ENCODE results near the gene PCSK1.
"Not testable (repeated sequence)": the region's sequence is repeated elsewhere in the genome, so short reads cannot be mapped to it uniquely, and the experiment has no call there.

PCSK1 gene

DNA sequence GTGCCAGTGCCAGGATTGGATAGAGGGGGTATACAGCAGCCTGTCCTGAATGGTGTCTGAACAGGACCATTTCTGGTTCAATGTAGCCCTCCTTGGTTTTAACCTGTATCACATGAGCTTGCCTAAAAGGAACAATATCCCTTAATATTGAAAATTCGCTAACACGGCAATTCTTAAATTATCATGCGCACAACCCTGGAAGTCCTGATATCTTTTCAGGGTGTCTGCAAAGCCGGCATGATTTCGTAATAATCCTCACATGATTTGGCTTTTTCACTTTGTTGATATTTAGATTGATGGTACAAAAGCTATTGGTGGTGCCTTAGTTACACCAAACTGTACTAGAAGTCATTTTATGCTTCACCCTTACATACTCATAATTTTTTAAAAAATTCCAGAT is 53.2 kb downstream of the PCSK1 start:
- no peak for DNase-seq
- no peaks in the 10 kb centered on the region for H3K27me3 ChIP-seq (replicated peaks; ENCODE audit: control insufficient read depth, insufficient read depth, low read length, poor library complexity, severe bottlenecking)
- no peaks in the 10 kb centered on the region for H3K36me3 ChIP-seq (ENCODE audit: control insufficient read depth, insufficient read depth, low read length)
- H3K4me1 ChIP-seq (ENCODE audit: control insufficient read depth, insufficient read depth, low read length, poor library complexity, severe bottlenecking), result no peaks in the 10 kb centered on the region
- H3K9me3 ChIP-seq (ENCODE audit: control insufficient read depth, low read length), result no peaks in the 10 kb centered on the region
- H3K27ac ChIP-seq (ENCODE audit: insufficient read depth, low read length, poor library complexity, severe bottlenecking), result no peak overlapping the region
- no peak overlapping the region for H3K4me3 ChIP-seq (ENCODE audit: insufficient read depth, low read depth, low read length, poor library complexity, severe bottlenecking)

DNA sequence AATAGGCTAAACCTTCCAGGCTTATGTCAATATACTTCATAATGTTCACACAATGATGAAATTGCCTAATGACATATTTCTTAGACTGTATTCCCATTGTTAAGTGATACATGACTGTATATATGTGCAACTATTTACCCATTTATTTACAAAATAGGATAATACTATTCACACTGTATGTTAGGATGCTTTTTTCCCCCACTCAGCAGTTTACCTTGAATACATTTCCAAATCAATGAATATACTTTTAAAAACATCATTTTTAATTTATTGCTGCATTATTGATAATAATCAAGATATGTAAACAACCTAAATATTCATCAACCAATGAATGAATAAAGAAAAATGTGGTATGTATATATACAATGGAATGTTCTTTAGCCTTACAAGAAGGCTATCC is 55.5 kb downstream of the PCSK1 start:
- no peak for DNase-seq
- no peaks in the 10 kb centered on the region for H3K9me3 ChIP-seq (ENCODE audit: control insufficient read depth, low read length)
- H3K4me3 ChIP-seq (ENCODE audit: insufficient read depth, low read depth, low read length, poor library complexity, severe bottlenecking), result no peak overlapping the region
- no peaks in the 10 kb centered on the region for H3K4me1 ChIP-seq (ENCODE audit: control insufficient read depth, insufficient read depth, low read length, poor library complexity, severe bottlenecking)
- H3K36me3 ChIP-seq (ENCODE audit: control insufficient read depth, insufficient read depth, low read length), result no peaks in the 10 kb centered on the region
- no peaks in the 10 kb centered on the region for H3K27me3 ChIP-seq (replicated peaks; ENCODE audit: control insufficient read depth, insufficient read depth, low read length, poor library complexity, severe bottlenecking)
- H3K27ac ChIP-seq (ENCODE audit: insufficient read depth, low read length, poor library complexity, severe bottlenecking), result no peak overlapping the region

DNA sequence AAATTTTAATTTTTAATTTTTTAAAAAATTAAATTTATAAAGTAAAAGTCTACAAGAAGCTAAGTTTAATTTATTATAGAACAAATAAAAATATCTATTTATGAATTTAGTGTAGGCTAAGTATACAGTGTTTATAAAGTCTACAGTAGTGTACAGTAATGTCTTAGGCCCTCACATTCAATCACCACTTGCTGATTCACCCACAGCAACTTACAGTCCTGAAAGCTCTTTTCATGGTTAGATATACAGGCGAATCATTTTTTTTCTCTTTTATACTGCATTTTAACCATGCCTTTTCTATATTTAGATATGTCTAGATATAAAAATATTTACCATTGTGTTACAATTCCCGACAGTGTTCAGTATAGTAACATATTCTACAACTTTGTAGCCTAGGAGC is 55.9 kb downstream of the PCSK1 start:
- H3K4me1 ChIP-seq (ENCODE audit: control insufficient read depth, insufficient read depth, low read length, poor library complexity, severe bottlenecking), result no peaks in the 10 kb centered on the region

DNA sequence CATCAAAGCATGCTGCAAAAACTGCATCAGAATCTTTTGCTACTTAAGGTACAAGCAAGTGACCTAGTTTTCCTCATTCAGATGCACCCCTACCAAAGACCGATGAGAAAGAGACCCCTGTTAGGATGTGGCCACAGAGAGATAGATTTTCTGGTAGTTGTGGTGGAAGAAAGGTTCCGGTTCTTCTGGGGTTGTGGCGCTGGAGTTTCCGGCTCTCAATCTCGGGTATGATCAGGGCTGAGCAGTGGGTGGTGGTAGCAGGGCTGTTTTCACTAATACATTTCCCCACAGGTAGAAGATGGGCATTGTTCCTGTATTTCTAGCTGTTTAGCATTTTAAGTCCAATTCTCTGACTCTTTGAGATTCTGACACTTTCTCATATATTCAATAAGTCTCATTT is 58.4 kb downstream of the PCSK1 start:
- H3K4me3 ChIP-seq (ENCODE audit: insufficient read depth, low read depth, low read length, poor library complexity, severe bottlenecking), result no peak overlapping the region
- H3K27me3 ChIP-seq (replicated peaks; ENCODE audit: control insufficient read depth, insufficient read depth, low read length, poor library complexity, severe bottlenecking), result no peaks in the 10 kb centered on the region
- H3K27ac ChIP-seq (ENCODE audit: insufficient read depth, low read length, poor library complexity, severe bottlenecking), result no peak overlapping the region
- no peaks in the 10 kb centered on the region for H3K9me3 ChIP-seq (ENCODE audit: control insufficient read depth, low read length)
- DNase-seq, result no peak
- H3K4me1 ChIP-seq (ENCODE audit: control insufficient read depth, insufficient read depth, low read length, poor library complexity, severe bottlenecking), result no peaks in the 10 kb centered on the region
- no peaks in the 10 kb centered on the region for H3K36me3 ChIP-seq (ENCODE audit: control insufficient read depth, insufficient read depth, low read length)

More for the DNA sequence above, 55.9 kb downstream of the PCSK1 start:
- H3K4me3 ChIP-seq (ENCODE audit: insufficient read depth, low read depth, low read length, poor library complexity, severe bottlenecking), result no peak overlapping the region
- no peak for DNase-seq
- H3K36me3 ChIP-seq (ENCODE audit: control insufficient read depth, insufficient read depth, low read length), result no peaks in the 10 kb centered on the region
- no peaks in the 10 kb centered on the region for H3K9me3 ChIP-seq (ENCODE audit: control insufficient read depth, low read length)
- H3K27ac ChIP-seq (ENCODE audit: insufficient read depth, low read length, poor library complexity, severe bottlenecking), result no peak overlapping the region
- no peaks in the 10 kb centered on the region for H3K27me3 ChIP-seq (replicated peaks; ENCODE audit: control insufficient read depth, insufficient read depth, low read length, poor library complexity, severe bottlenecking)

DNA sequence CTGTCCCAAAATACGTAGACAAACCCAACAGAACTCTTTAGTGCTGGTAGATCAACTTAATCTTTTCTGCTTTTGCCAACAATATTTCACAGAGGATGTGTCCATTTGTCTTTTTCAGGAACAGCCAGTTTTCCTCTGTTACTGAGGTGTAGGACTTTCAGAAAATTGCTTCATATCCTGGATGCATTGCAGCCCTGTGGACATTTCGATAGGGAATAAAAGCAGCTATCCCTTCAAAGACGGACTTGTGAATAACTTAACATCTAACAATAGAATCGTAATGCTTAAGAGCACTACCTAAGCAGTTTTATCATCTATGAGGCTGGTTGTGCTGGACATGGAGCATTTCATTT is 59.7 kb downstream of the PCSK1 start:
- Histone ChIP-seq H3K27me3 (replicated peaks; ENCODE audit: control insufficient read depth, insufficient read depth, low read length, poor library complexity, severe bottlenecking) (no peaks in the 10 kb centered on the region), H3K36me3 (ENCODE audit: control insufficient read depth, insufficient read depth, low read length) (no peaks in the 10 kb centered on the region), H3K9me3 (ENCODE audit: control insufficient read depth, low read length) (no peaks in the 10 kb centered on the region), H3K4me3 (ENCODE audit: insufficient read depth, low read depth, low read length, poor library complexity, severe bottlenecking) (no peak overlapping the region), H3K27ac (ENCODE audit: insufficient read depth, low read length, poor library complexity, severe bottlenecking) (no peak overlapping the region), H3K4me1 (ENCODE audit: control insufficient read depth, insufficient read depth, low read length, poor library complexity, severe bottlenecking) (no peaks in the 10 kb centered on the region)
- no peak for DNase-seq

DNA sequence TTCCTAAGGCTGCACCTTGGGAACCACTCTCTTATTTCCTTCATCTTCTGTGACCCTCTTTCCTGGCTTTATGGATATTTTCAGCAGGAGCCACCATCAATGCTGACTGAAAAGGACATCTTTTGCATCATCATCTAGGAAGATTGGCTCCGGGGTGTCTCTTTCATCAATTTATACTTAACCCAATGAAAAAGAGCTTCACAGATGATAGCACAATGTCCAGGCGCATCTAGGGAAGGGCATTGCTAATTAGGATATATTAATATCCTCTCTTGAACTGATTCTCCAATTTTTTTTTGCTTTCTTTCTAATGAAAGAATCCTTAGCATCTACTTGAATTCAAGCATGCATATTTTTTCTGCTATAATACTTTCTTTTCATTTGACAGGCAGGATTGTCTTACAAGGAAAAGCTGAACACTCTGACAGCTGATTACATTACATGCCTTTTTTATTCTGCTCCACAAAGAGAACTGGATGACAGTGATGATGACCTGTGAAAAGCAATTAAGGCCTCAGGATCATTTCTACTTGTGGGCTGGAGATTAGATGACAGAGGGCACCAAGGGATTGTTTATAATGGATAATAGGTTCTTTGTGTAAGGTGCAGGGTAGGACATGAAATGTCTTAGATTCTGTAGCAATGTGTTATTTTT is 60.2 kb downstream of the PCSK1 start:
- DNase-seq, result no peak
- no peaks in the 10 kb centered on the region for H3K4me1 ChIP-seq (ENCODE audit: control insufficient read depth, insufficient read depth, low read length, poor library complexity, severe bottlenecking)
- no peaks in the 10 kb centered on the region for H3K36me3 ChIP-seq (ENCODE audit: control insufficient read depth, insufficient read depth, low read length)
- no peak overlapping the region for H3K27ac ChIP-seq (ENCODE audit: insufficient read depth, low read length, poor library complexity, severe bottlenecking)
- no peaks in the 10 kb centered on the region for H3K9me3 ChIP-seq (ENCODE audit: control insufficient read depth, low read length)
- no peaks in the 10 kb centered on the region for H3K27me3 ChIP-seq (replicated peaks; ENCODE audit: control insufficient read depth, insufficient read depth, low read length, poor library complexity, severe bottlenecking)
- no peak overlapping the region for H3K4me3 ChIP-seq (ENCODE audit: insufficient read depth, low read depth, low read length, poor library complexity, severe bottlenecking)

DNA sequence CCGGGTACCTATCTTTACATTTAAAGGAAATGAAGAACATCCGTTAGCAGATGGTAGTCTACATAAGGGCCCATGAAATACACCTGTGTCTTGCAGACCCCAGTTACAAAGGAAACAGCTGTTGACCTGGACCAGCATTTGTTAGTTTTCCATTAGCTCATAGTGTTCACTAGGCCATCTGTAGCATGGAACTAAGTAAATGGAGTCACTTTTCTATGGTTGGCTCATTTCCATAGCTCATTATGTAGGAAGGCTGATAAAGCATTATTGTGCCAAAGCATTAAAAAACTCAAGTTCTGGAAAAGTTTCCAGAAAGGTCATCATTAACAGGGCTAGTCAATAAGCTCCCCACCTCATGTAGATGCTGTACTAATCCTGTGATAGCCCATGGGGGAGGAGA is 62.1 kb downstream of the PCSK1 start:
- no peak overlapping the region for H3K27ac ChIP-seq (ENCODE audit: insufficient read depth, low read length, poor library complexity, severe bottlenecking)
- no peaks in the 10 kb centered on the region for H3K36me3 ChIP-seq (ENCODE audit: control insufficient read depth, insufficient read depth, low read length)
- no peak for DNase-seq
- H3K4me3 ChIP-seq (ENCODE audit: insufficient read depth, low read depth, low read length, poor library complexity, severe bottlenecking), result no peak overlapping the region
- H3K9me3 ChIP-seq (ENCODE audit: control insufficient read depth, low read length), result no peaks in the 10 kb centered on the region
- H3K4me1 ChIP-seq (ENCODE audit: control insufficient read depth, insufficient read depth, low read length, poor library complexity, severe bottlenecking), result no peaks in the 10 kb centered on the region
- no peaks in the 10 kb centered on the region for H3K27me3 ChIP-seq (replicated peaks; ENCODE audit: control insufficient read depth, insufficient read depth, low read length, poor library complexity, severe bottlenecking)

DNA sequence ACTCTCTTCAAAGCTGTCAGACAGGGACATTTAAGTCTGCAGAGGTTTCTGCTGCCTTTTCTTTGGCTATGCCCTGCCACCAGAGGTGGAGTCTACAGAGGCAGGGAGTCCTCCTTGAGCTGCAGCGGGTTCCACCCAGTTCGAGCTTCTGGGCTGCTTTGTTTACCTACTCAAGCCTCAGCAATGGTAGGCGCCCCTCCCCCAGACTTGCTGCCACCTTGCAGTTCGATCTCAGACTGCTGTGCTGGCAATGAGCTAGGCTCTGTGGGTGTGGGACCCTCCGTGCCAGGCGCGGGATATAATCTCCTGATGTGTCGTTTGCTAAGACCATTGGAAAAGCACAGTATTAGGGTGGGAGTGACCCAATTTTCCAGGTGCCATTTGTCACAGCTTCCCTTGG is 65.7 kb downstream of the PCSK1 start:
- not testable (repeated sequence) for H3K4me1 ChIP-seq (ENCODE audit: control insufficient read depth, insufficient read depth, low read length, poor library complexity, severe bottlenecking); H3K27ac ChIP-seq (ENCODE audit: insufficient read depth, low read length, poor library complexity, severe bottlenecking); H3K27me3 ChIP-seq (replicated peaks; ENCODE audit: control insufficient read depth, insufficient read depth, low read length, poor library complexity, severe bottlenecking); H3K36me3 ChIP-seq (ENCODE audit: control insufficient read depth, insufficient read depth, low read length); H3K4me3 ChIP-seq (ENCODE audit: insufficient read depth, low read depth, low read length, poor library complexity, severe bottlenecking); H3K9me3 ChIP-seq (ENCODE audit: control insufficient read depth, low read length); DNase-seq

DNA sequence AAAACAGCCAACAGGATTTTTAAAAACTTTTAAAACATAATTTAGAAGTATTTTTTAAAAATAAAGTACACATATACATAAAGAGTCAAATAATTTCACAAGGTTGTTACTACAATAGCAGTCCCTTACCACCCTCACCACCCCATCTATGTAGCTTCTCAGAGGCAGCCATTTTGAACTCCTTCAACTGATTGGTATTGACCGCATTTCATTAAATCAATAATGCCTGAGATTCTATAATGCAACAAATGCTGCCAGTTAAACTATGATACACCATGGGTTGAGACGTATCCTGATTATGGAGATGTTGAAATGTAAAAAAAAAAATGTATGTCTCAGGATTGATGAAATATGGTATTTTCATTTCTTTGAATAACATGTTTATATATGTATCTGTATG is 78.8 kb downstream of the PCSK1 start:
- Histone ChIP-seq H3K9me3 (ENCODE audit: control insufficient read depth, low read length) (no peaks in the 10 kb centered on the region), H3K4me1 (ENCODE audit: control insufficient read depth, insufficient read depth, low read length, poor library complexity, severe bottlenecking) (no peaks in the 10 kb centered on the region), H3K27me3 (replicated peaks; ENCODE audit: control insufficient read depth, insufficient read depth, low read length, poor library complexity, severe bottlenecking) (no peaks in the 10 kb centered on the region), H3K4me3 (ENCODE audit: insufficient read depth, low read depth, low read length, poor library complexity, severe bottlenecking) (no peak overlapping the region), H3K27ac (ENCODE audit: insufficient read depth, low read length, poor library complexity, severe bottlenecking) (no peak overlapping the region), H3K36me3 (ENCODE audit: control insufficient read depth, insufficient read depth, low read length) (no peaks in the 10 kb centered on the region)
- no peak for DNase-seq

DNA sequence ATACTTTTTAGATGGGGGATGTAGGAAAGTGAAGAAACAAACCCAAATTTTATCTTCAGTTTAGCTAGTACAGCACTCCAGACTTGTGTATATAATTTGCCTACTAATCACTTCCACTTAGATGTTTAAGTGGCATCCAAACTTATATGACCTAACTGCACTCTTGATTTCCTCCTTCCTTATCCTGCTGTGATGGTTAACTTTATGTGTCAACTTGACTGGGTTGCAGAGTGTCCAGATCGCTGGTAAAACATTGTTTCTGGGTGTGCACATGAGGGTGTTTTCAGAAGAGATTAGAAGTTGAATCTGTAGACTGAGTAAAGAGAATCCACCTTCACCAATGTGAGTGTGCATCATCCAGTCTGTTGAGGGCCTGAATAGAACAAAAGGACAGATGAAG is 79.8 kb downstream of the PCSK1 start:
- DNase-seq, result no peak
- H3K27me3 ChIP-seq (replicated peaks; ENCODE audit: control insufficient read depth, insufficient read depth, low read length, poor library complexity, severe bottlenecking), result no peaks in the 10 kb centered on the region
- H3K4me3 ChIP-seq (ENCODE audit: insufficient read depth, low read depth, low read length, poor library complexity, severe bottlenecking), result no peak overlapping the region
- no peaks in the 10 kb centered on the region for H3K9me3 ChIP-seq (ENCODE audit: control insufficient read depth, low read length)
- no peaks in the 10 kb centered on the region for H3K36me3 ChIP-seq (ENCODE audit: control insufficient read depth, insufficient read depth, low read length)
- no peak overlapping the region for H3K27ac ChIP-seq (ENCODE audit: insufficient read depth, low read length, poor library complexity, severe bottlenecking)
- H3K4me1 ChIP-seq (ENCODE audit: control insufficient read depth, insufficient read depth, low read length, poor library complexity, severe bottlenecking), result no peaks in the 10 kb centered on the region

DNA sequence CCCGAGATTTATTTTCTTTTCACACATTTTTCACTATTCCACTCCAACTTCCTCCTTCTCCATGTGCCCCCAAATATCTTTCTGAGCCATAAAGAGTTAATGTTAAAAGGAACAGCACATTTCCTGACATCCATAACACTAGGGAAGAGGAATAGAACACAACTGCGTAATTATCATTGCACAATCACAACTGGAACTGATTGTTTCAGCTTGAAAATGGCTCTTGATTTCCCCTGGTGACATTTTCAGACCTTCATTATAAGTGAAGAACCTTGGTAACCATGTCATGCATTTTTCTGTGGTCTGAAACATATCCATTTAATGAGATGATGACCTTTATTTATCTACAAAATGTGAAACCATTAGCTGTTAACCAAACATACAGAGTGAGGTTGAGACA is 82.4 kb downstream of the PCSK1 start:
- Histone ChIP-seq H3K4me3 (ENCODE audit: insufficient read depth, low read depth, low read length, poor library complexity, severe bottlenecking) (no peak overlapping the region), H3K9me3 (ENCODE audit: control insufficient read depth, low read length) (no peaks in the 10 kb centered on the region), H3K4me1 (ENCODE audit: control insufficient read depth, insufficient read depth, low read length, poor library complexity, severe bottlenecking) (peaks cover 3% of the 10 kb centered on the region), H3K36me3 (ENCODE audit: control insufficient read depth, insufficient read depth, low read length) (no peaks in the 10 kb centered on the region), H3K27ac (ENCODE audit: insufficient read depth, low read length, poor library complexity, severe bottlenecking) (no peak overlapping the region), H3K27me3 (replicated peaks; ENCODE audit: control insufficient read depth, insufficient read depth, low read length, poor library complexity, severe bottlenecking) (no peaks in the 10 kb centered on the region)
- DNase-seq, result no peak

Measured in effector memory CD4-positive, alpha-beta T cell (primary cell).